Heart left ventricle (tissue), 16 donors: ENCODE measurements around the gene PEAK1. TPM values are rescaled to one million over a fixed set of nuclear protein-coding genes. Genes with fewer than 3 reads are reported as not detected.
"Not testable (repeated sequence)": the region's sequence is repeated elsewhere in the genome, so short reads cannot be mapped to it uniquely, and the experiment has no call there.

Source experiments
- ATAC-seq, 4 donors: fragments of 200-7000 bp; cut with Tn5 transposase; one replicate each; pipeline ENCODE4 v1.9.1; 2020 to 2022; ENCODE audit warnings: moderate library complexity in 4 of 4, mild to moderate bottlenecking in 3 of 4, moderate number of reproducible peaks in 1 of 4
- DNase-seq, 5 donors: peaks; one replicate each; pipeline ENCODE4 v3.0.0-alpha.2; 2020
- H3K27ac ChIP-seq, 12 donors: fragments of 200-600 bp; sonication (generic) in 4 of 12; one replicate each; pipeline versions ENCODE4 v1.5.0 to v1.8.0; 2016 to 2022; ENCODE audit warnings: mild to moderate bottlenecking in 2 of 12
- H3K27me3 ChIP-seq, 9 donors: fragments of 200-600 bp; sonication (generic) in 2 of 9; one replicate each; pipeline versions ENCODE4 v1.5.1 to v1.8.0; 2016 to 2022; ENCODE audit warnings: mild to moderate bottlenecking in 3 of 9
- H3K36me3 ChIP-seq, 9 donors: fragments of 200-600 bp; sonication (generic) in 2 of 9; one replicate each; pipeline versions ENCODE4 v1.5.0 to v1.8.0; 2018 to 2022; ENCODE audit warnings: mild to moderate bottlenecking in 2 of 9
- H3K4me1 ChIP-seq, 12 donors: fragments of 200-600 bp; sonication (generic) in 4 of 12; one replicate each; pipeline versions ENCODE4 v1.5.0 to v1.8.0; 2016 to 2022; ENCODE audit warnings: mild to moderate bottlenecking in 3 of 12
- H3K4me3 ChIP-seq, 12 donors: fragments of 200-600 bp; sonication (generic) in 4 of 12; one replicate each; pipeline versions ENCODE4 v1.5.0 to v1.8.0; 2017 to 2022; ENCODE audit warnings: mild to moderate bottlenecking in 9 of 12, moderate library complexity in 4 of 12
- H3K9me3 ChIP-seq, 12 donors: fragments of 200-600 bp; sonication (generic) in 4 of 12; one replicate each; pipeline versions ENCODE4 v1.5.0 to v1.8.0; 2016 to 2022; ENCODE audit warnings: mild to moderate bottlenecking in 1 of 12
- CTCF ChIP-seq, 12 donors: fragments of 200-600 bp; sonication (generic) in 4 of 12; IDR thresholded peaks; one replicate each; pipeline versions ENCODE4 v1.5.0 to v1.8.0; 2018 to 2022; ENCODE audit warnings: antibody characterized with exemption in 12 of 12, mild to moderate bottlenecking in 5 of 12
- POLR2A ChIP-seq, 2 donors: fragments of 450-650 bp; IDR thresholded peaks; one replicate each; pipeline ENCODE4 v1.6.1; 2017; ENCODE audit warnings: antibody characterized with exemption in 2 of 2, mild to moderate bottlenecking in 2 of 2, moderate library complexity in 2 of 2
- WGBS, 4 donors: extraction: QIAGEN DNeasy Blood & Tissue Kit in 2 of 4; methylation state at CpG; one replicate each; pipeline versions ENCODE4 v1.1.5 to v1.1.7; 2013 to 2018; 5-methylcytosine and 5-hydroxymethylcytosine counted together
- intact Hi-C, 10 donors: fragments of 100-400 bp; cut with DNase I; formaldehyde crosslinking; loops; one replicate each; pipeline versions ENCODE4 v1.11.1 to v1.14.2; 2022
- polyA plus RNA-seq, 2 donors: library from polyadenylated mRNA; stranded (reverse); fragments of 200-250 nt; gene quantifications; one replicate each; pipeline ENCODE4 v1.2.3, GENCODE V29; 2013
- total RNA-seq, 9 donors: library from RNA; depleted of rRNA in 2 of 9; stranded (reverse); fragments of >200 nt in 2 of 9; fragmentation: NEBNext Ultra II Directional in 3 of 9; extraction: Animal tissue kit (Norgen Biotek cat#: 25700) in 3 of 9; gene quantifications; one replicate each; pipeline versions ENCODE4 v1.1.0 to v1.2.4, GENCODE V29; 2016 to 2023
- donor health status: ischemic (EF 13 %, LVEDD 7.1; RV severe dilation, severe dysfunction).
- donor health status: healthy with polysubstance abuse.
- donor health status: DM: no; HTN: yes; CAD: no.
- donor health status: DM: no; HTN: no; CAD: no.
- donor health status: ischemic (EF 25% LVEDD 6.9; RV normal size, moderate dysfunction).
- donor health status: ischemic (EF 25% LVEDD 5.7; RV mildly dilated, moderate dysfunction).
- donor health status: healthy.
- donor health status: DM: yes; HTN: yes; CAD: no.
- donor health status: ischemic (EF 35%, LVEDD 5.7; RV mildly dilated, moderate dysfunction).
- donor health status: nonischemic (EF 11% LVEDD 7.7; RV severe dilation, severe dysfunction).
- donor health status: DM: yes; HTN: yes; CAD: no.
- donor health status: PGD.
- donor health status: ischemic (EF 29% LVEDD 5.4; RV normal size, mild dysfunction).
- donor health status: nonischemic (EF 23%, LVEDD 6.1; RV moderate dilation, normal function).

Gene PEAK1
- total and polyA plus RNA-seq, 11 donors, result 12.8 to 139 (median 86.3) TPM

GRCh38 chr15:77179541-77179998 is 240.3 kb downstream of the PEAK1 start:
- DNase-seq (no peak), ATAC-seq (peak in 2 of 4 donors; percentile 20 to 42)
- intact Hi-C loops, result no loop called here
- Histone ChIP-seq H3K4me3 (no peak overlapping the region), H3K9me3 (no peaks in the 10 kb centered on the region), H3K27ac (peak overlapping the region in 1 of 12 donors; percentile 64), H3K27me3 (no peaks in the 10 kb centered on the region), H3K36me3 (peaks cover 0 to 43% (median 19%) of the 10 kb centered on the region in 9 donors), H3K4me1 (peaks cover 0 to 50% (median 0%) of the 10 kb centered on the region in 12 donors)
- no peak for TF ChIP-seq CTCF (IDR thresholded peaks at IDR 0.05)
- TF ChIP-seq POLR2A (IDR thresholded peaks at IDR 0.05), result no peak

- Histone ChIP-seq H3K36me3 (peaks cover 0 to 43% (median 19%) of the 10 kb centered on the region in 9 donors), H3K4me3 (no peak overlapping the region), H3K27me3 (no peaks in the 10 kb centered on the region), H3K9me3 (no peaks in the 10 kb centered on the region), H3K27ac (no peak overlapping the region), H3K4me1 (peaks cover 0 to 50% (median 0%) of the 10 kb centered on the region in 12 donors)
- intact Hi-C loops, result no loop called here
- DNase-seq (no peak), ATAC-seq (no peak)
- TF ChIP-seq POLR2A (IDR thresholded peaks at IDR 0.05) (no peak), CTCF (IDR thresholded peaks at IDR 0.05) (no peak)
Observed at GRCh38 chr15:77178411-77178810, 241.5 kb downstream of the PEAK1 start.

GRCh38 chr15:77176148-77176547 is 243.8 kb downstream of the PEAK1 start:
- intact Hi-C loops, H3K9me3 ChIP-seq: not testable (repeated sequence)

GRCh38 chr15:77173487-77173886 is 246.4 kb downstream of the PEAK1 start:
- WGBS, 4 donors, result 60 to 77% (median 72%) methylated on average over 1 of the region's 1 CpG

More at GRCh38 chr15:77176148-77176547, 243.8 kb downstream of the PEAK1 start:
- Histone ChIP-seq H3K4me1 (peaks cover 0 to 38% (median 0%) of the 10 kb centered on the region in 12 donors), H3K36me3 (peaks cover 0 to 37% (median 12%) of the 10 kb centered on the region in 9 donors)
- not testable (repeated sequence) for DNase-seq, H3K27ac ChIP-seq, H3K4me3 ChIP-seq, ATAC-seq, H3K27me3 ChIP-seq
- 90 to 100% (median 98%) methylated on average over 1 of the region's 1 CpG for WGBS, 4 donors

More at GRCh38 chr15:77173487-77173886, 246.4 kb downstream of the PEAK1 start:
- no peak overlapping the region for H3K4me3 ChIP-seq
- H3K27me3 ChIP-seq, result no peaks in the 10 kb centered on the region
- H3K36me3 ChIP-seq, result peaks cover 0 to 18% (median 3%) of the 10 kb centered on the region in 9 donors
- intact Hi-C loops, result no loop called here
- no peak for ATAC-seq
- H3K27ac ChIP-seq, result no peak overlapping the region
- no peak for DNase-seq
- H3K9me3 ChIP-seq, result no peaks in the 10 kb centered on the region
- TF ChIP-seq POLR2A (IDR thresholded peaks at IDR 0.05) (no peak), CTCF (IDR thresholded peaks at IDR 0.05) (no peak)
- peaks cover 0 to 14% (median 3%) of the 10 kb centered on the region in 12 donors for H3K4me1 ChIP-seq
